Stimulated activated effector memory CD8-positive, alpha-beta T cell treated with anti-CD3 and anti-CD28 coated beads, Interleukin-12 subunit alpha, Interleukin-12 subunit beta, amount 100 ng/mL, for 72 hours (primary cell): Measurements from ENCODE around the gene NCCRP1.

Experiments used
- ATAC-seq: fragments of 150-1000 bp; cut with Tn5 transposase; 2 replicates; pipeline ENCODE4 v1.10.0; 2021
- DNase-seq, 2 donors: peaks; one replicate each; pipeline ENCODE4 v3.0.0; 2021 to 2022; ENCODE audit warnings: low spot score in 2 of 2
- H3K27ac Mint-ChIP-seq: one replicate; pipeline ENCODE4 v1.8.0; 2022; ENCODE audit warnings: mild to moderate bottlenecking, mixed read lengths
- H3K36me3 Mint-ChIP-seq: one replicate; pipeline ENCODE4 v1.8.0; 2022; ENCODE audit warnings: mild to moderate bottlenecking, mixed read lengths
- H3K4me1 Mint-ChIP-seq: one replicate; pipeline ENCODE4 v1.8.0; 2022; ENCODE audit warnings: mixed read lengths
- H3K4me3 Mint-ChIP-seq: one replicate; pipeline ENCODE4 v1.8.0; 2022; ENCODE audit warnings: mild to moderate bottlenecking, mixed read lengths
- H3K9me3 Mint-ChIP-seq: one replicate; pipeline ENCODE4 v1.8.0; 2022; ENCODE audit warnings: mixed read lengths

Gene NCCRP1, protein sequence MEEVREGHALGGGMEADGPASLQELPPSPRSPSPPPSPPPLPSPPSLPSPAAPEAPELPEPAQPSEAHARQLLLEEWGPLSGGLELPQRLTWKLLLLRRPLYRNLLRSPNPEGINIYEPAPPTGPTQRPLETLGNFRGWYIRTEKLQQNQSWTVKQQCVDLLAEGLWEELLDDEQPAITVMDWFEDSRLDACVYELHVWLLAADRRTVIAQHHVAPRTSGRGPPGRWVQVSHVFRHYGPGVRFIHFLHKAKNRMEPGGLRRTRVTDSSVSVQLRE

DNA sequence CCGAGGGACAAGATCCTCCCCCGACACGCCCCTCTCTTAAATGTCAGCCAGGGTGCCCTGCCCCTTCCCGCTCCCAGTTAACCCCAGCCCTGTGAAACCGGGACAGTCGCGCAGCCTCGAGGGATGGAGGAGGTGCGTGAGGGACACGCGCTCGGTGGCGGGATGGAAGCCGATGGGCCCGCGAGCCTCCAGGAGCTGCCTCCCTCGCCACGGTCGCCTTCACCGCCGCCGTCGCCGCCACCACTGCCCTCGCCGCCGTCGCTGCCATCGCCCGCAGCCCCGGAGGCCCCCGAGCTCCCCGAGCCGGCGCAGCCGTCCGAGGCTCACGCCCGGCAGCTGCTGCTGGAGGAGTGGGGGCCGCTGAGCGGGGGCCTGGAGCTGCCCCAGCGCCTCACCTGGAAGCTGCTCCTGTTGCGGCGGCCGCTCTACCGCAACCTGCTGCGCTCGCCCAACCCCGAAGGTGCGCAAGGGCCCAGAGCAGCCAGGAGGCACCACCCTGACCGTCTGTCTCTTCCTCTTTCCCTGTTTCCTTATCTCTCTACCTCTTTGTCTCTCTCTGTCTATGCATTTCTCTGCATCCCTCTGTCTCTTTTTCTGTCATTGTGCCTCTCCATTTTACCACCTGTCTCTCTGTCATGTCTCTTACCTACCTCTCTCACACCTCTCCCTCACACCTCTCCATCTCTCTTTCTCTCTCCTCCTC lies at the start of gene NCCRP1:
Gene NCCRP1 (plus strand): TSS at position 105 of the 703 bp plus-strand sequence. CDS start 19 bp downstream, at position 124.
- Mint-ChIP-seq H3K27ac (no peak within 1 kb of the TSS), H3K36me3 (no peaks in the 10 kb centered on the region), H3K4me1 (peaks cover 28% of the 10 kb centered on the region), H3K4me3 (peak within 1 kb of the TSS; percentile 40), H3K9me3 (no peaks in the 10 kb centered on the region)
- DNase-seq, result no peak
- peak; percentile 32 for ATAC-seq

DNA sequence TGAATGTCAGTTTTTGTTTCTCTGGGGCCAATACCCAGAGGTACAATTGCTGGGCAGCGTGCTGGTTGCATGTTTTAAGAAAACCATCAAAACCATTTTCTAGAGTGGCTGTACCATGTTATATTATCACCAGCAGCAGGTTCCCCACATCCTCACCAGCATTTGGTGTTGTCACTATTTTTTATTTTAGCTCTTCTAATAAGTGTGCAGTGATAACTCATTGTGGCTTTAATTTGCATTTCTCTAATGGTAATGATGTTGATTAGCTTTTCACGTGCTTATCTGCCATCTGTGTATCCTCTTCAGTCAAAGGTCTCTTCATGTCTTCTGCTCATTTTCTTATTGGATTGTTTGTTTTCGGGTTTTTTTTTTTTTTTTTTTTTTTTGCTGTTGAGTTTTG lies 49.3 kb upstream of the NCCRP1 start:
- Mint-ChIP-seq H3K27ac (no peak overlapping the region), H3K4me3 (no peak overlapping the region), H3K9me3 (no peaks in the 10 kb centered on the region), H3K4me1 (peaks cover 43% of the 10 kb centered on the region), H3K36me3 (peaks cover 10% of the 10 kb centered on the region)
- ATAC-seq, result no peak
- no peak for DNase-seq

DNA sequence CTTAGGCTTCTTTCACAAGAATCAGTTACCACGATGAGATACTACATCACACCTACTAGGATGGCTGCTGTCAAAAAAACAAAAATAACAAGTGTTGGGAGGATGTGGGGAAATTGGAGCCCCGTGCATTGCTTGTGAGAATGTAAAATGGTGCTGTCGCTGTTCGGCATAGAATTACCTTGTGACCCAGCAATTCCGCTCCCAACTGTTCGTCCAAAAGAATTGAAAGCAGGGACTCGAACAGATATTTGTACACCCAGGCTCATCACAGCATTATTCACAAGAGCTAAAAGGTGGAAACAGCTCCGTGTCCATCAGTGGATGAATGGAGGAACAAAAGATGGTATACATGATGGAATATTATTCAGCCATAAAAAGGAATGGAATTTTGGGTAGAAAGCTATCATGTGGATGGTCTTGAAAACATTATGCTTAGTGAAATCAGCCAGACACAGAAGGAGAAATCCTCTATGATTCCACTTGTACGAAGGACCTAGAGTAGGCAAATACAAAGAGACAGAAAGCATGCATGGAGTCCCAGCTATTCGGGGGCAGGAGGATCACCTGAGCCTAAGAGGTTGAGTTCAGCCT lies 47.7 kb upstream of the NCCRP1 start:
- Mint-ChIP-seq H3K4me3 (no peak overlapping the region), H3K27ac (no peak overlapping the region), H3K36me3 (peaks cover 10% of the 10 kb centered on the region), H3K9me3 (no peaks in the 10 kb centered on the region), H3K4me1 (peaks cover 35% of the 10 kb centered on the region)
- no peak for ATAC-seq
- DNase-seq, result no peak

DNA sequence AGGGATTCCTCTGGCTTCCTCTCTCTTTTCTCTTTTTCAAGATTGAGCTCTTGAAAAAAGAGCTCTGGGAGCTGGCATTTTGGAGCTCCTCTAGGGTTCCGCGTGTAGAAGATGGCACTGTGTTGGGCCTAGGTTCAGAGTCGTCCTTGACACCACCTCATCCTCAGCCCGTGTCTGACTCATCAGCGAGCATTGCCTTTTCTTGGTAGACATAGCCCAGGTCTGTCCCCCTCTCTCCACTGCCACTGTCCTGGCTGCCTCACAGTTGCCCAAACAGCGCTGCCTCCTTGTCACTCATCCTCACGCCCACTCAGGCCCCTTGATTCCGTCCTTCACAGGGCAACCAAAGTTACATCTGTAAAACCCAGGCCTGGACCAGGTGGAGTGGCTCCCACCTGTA lies 46.5 kb upstream of the NCCRP1 start:
- Mint-ChIP-seq H3K9me3 (no peaks in the 10 kb centered on the region), H3K4me3 (no peak overlapping the region), H3K36me3 (peaks cover 10% of the 10 kb centered on the region), H3K27ac (no peak overlapping the region), H3K4me1 (peaks cover 39% of the 10 kb centered on the region)
- no peak for ATAC-seq
- DNase-seq, result no peak

GRCh38 chr19:39150807-39151600 lies 45.8 kb upstream of the NCCRP1 start:
- ATAC-seq (no peak), DNase-seq (no peak)
- Mint-ChIP-seq H3K27ac (no peak overlapping the region), H3K9me3 (no peaks in the 10 kb centered on the region), H3K4me3 (no peak overlapping the region), H3K4me1 (peaks cover 40% of the 10 kb centered on the region), H3K36me3 (peaks cover 10% of the 10 kb centered on the region)

- no peak for DNase-seq
These were observed 44.7 kb upstream of the NCCRP1 start for GRCh38 chr19:39152066-39152465.

DNA sequence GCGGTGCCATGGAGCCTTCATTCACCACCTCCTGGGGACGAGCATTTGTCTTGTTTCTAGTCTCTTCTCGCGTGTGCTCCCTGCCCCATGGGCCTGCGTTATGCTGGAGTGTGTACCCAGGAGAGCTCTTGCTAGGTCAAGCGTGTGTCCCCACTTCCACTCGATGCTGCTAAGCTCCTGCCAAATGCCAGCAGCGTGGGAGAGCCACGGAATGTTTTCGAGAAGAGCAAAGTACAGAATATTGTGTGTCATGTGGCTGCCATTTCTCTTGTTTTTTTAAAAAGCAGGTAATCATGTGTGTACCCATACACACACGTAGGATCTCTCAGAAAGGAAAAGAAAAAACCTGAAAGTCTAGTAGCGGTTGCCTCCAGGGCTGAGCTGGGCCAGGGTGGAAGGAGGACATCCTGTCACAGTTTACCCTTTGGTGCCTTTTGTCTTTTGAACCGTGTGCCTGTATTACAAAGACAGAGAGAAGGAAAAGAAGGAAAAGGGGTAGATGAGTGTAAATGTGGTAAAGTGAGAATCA lies 42.6 kb upstream of the NCCRP1 start:
- Mint-ChIP-seq H3K4me1 (peaks cover 50% of the 10 kb centered on the region), H3K27ac (peak overlapping the region; percentile 59), H3K4me3 (no peak overlapping the region), H3K9me3 (no peaks in the 10 kb centered on the region), H3K36me3 (peaks cover 5% of the 10 kb centered on the region)
- no peak for ATAC-seq
- DNase-seq, result no peak

More at GRCh38 chr19:39152066-39152465, 44.7 kb upstream of the NCCRP1 start:
- H3K4me3 Mint-ChIP-seq, result no peak overlapping the region
- ATAC-seq, result no peak
- peaks cover 10% of the 10 kb centered on the region for H3K36me3 Mint-ChIP-seq
- no peak overlapping the region for H3K27ac Mint-ChIP-seq
- H3K4me1 Mint-ChIP-seq, result peaks cover 35% of the 10 kb centered on the region
- no peaks in the 10 kb centered on the region for H3K9me3 Mint-ChIP-seq

- Mint-ChIP-seq H3K9me3 (no peaks in the 10 kb centered on the region), H3K27ac (no peak overlapping the region), H3K4me1 (peaks cover 53% of the 10 kb centered on the region), H3K4me3 (no peak overlapping the region), H3K36me3 (peaks cover 5% of the 10 kb centered on the region)
- DNase-seq, result no peak
- ATAC-seq, result no peak
These were observed 42.1 kb upstream of the NCCRP1 start for GRCh38 chr19:39154629-39155100.

DNA sequence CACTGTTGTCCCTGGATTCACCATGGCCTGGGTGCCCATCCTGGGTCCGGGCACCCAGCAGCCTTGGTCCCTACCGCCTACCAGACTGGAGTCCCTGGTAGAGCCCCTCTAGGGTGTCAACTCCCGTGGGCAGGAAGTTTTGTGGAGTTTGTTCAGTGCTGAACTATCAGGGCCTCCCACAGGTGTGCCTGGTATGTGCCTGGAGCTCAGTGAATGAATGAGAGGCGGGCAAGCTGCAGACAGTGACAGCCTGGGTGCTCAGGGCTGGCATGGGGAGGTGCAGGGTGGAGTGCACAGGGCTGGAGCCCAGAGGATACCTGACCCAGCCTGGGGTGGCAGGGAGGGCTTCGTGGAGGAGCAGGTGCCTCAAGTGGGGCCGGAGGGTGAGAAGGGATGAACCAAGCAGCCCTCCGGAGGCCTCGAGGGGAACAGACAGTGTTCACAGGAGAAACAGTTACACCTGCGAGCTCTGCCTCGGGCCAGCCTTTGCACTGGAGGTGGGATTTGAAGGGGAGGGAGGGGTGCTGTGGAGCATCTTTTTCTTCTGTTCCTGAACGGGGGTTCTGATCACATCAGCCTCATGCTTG lies 41.6 kb upstream of the NCCRP1 start:
- DNase-seq, result no peak
- Mint-ChIP-seq H3K4me3 (no peak overlapping the region), H3K27ac (no peak overlapping the region), H3K4me1 (peaks cover 57% of the 10 kb centered on the region), H3K9me3 (no peaks in the 10 kb centered on the region), H3K36me3 (peaks cover 5% of the 10 kb centered on the region)
- no peak for ATAC-seq

- peaks cover 58% of the 10 kb centered on the region for H3K4me1 Mint-ChIP-seq
- ATAC-seq (no peak), DNase-seq (no peak)
- H3K4me3 Mint-ChIP-seq, result no peak overlapping the region
- H3K9me3 Mint-ChIP-seq, result no peaks in the 10 kb centered on the region
- H3K27ac Mint-ChIP-seq, result no peak overlapping the region
- H3K36me3 Mint-ChIP-seq, result peaks cover 5% of the 10 kb centered on the region
These were observed 41.0 kb upstream of the NCCRP1 start for GRCh38 chr19:39155741-39156140.

DNA sequence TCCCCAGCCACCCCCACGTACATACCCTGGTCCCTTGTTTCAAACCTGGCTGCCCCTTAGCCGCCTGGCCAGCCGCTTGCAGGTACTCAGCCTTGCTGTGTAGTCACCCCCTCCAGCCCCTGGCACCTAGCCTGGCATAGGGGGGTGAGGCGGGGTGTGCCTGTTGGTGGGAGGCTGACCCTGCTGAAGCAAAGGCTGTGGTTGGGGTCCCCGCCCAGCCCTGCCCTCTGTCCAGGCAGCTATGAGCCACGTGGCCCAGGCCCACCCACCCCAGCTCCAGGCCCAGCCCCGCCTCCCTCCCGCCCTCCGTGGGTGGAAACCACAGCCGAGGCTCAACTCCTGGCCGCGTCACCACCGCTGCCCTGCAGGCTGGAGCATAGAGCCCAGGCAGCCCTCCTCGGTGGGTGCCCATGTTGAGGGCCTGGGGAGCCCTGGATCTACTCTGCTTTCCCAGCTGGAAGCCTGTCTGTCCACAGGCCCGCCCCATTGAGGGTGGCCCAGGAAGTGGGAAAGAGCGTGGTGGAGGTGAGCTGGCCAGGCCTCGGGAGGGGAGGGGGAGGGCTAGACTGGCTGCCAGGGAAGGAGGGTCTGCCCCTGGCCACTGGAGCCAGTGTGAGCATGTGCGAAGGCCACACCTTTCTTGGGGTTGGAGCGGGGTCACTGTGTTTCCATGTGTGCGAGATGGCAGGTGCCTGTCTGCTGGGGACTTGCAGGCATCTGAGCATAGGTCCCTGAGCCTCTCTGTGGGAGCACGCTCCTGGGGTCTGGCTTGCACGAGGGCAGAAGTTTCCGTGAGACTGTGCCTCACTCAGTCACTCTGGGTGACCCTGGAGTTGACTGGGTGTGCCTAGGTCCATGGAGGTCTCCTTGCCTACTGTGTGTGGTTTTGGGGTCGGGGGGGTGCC lies 40.2 kb upstream of the NCCRP1 start:
- Mint-ChIP-seq H3K9me3 (no peaks in the 10 kb centered on the region), H3K36me3 (peaks cover 5% of the 10 kb centered on the region), H3K4me3 (no peak overlapping the region), H3K27ac (no peak overlapping the region), H3K4me1 (peaks cover 57% of the 10 kb centered on the region)
- ATAC-seq (no peak), DNase-seq (no peak)

GRCh38 chr19:39157275-39157996 lies 39.3 kb upstream of the NCCRP1 start:
- no peak for ATAC-seq
- DNase-seq, result no peak
- Mint-ChIP-seq H3K36me3 (peaks cover 5% of the 10 kb centered on the region), H3K4me1 (peaks cover 59% of the 10 kb centered on the region), H3K9me3 (no peaks in the 10 kb centered on the region), H3K27ac (no peak overlapping the region), H3K4me3 (no peak overlapping the region)

GRCh38 chr19:39157997-39158389 lies 38.8 kb upstream of the NCCRP1 start:
- DNase-seq, result no peak
- no peak overlapping the region for H3K4me3 Mint-ChIP-seq
- no peaks in the 10 kb centered on the region for H3K9me3 Mint-ChIP-seq
- peaks cover 5% of the 10 kb centered on the region for H3K36me3 Mint-ChIP-seq
- H3K27ac Mint-ChIP-seq, result no peak overlapping the region
- H3K4me1 Mint-ChIP-seq, result peaks cover 65% of the 10 kb centered on the region
- ATAC-seq, result no peak
